Heart right ventricle (tissue), 16 donors: Measurements from ENCODE around the gene HPCA. TPM values are rescaled to one million over a fixed set of nuclear protein-coding genes. Genes with fewer than 3 reads are reported as not detected.

Experiments
- ATAC-seq, 8 donors: fragments of 200-7000 bp; cut with Tn5 transposase; one replicate each; pipeline ENCODE4 v1.9.1; 2020; ENCODE audit warnings: mild to moderate bottlenecking in 8 of 8, moderate library complexity in 8 of 8, moderate number of reproducible peaks in 1 of 8
- DNase-seq, 2 donors: peaks; one replicate each; pipeline ENCODE4 v3.0.0-alpha.2; 2020
- H3K27ac ChIP-seq, 10 donors: fragments of 200-600 bp; sonication (generic) in 2 of 10; one replicate each; pipeline versions ENCODE4 v1.5.0 to v1.8.0; 2020 to 2022; ENCODE audit warnings: mild to moderate bottlenecking in 3 of 10
- H3K27me3 ChIP-seq, 7 donors: fragments of 200-600 bp; one replicate each; pipeline ENCODE4 v1.8.0; 2021 to 2022; ENCODE audit warnings: mild to moderate bottlenecking in 2 of 7
- H3K36me3 ChIP-seq, 9 donors: fragments of 200-600 bp; sonication (generic) in 1 of 9; one replicate each; pipeline versions ENCODE4 v1.5.0 to v1.8.0; 2020 to 2022; ENCODE audit warnings: mild to moderate bottlenecking in 2 of 9
- H3K4me1 ChIP-seq, 9 donors: fragments of 200-600 bp; sonication (generic) in 1 of 9; one replicate each; pipeline versions ENCODE4 v1.5.0 to v1.8.0; 2020 to 2022; ENCODE audit warnings: mild to moderate bottlenecking in 4 of 9
- H3K4me3 ChIP-seq, 10 donors: fragments of 200-600 bp; sonication (generic) in 2 of 10; one replicate each; pipeline versions ENCODE4 v1.5.0 to v1.8.0; 2020 to 2022; ENCODE audit warnings: mild to moderate bottlenecking in 7 of 10, moderate library complexity in 2 of 10
- H3K9me3 ChIP-seq, 11 donors: fragments of 200-600 bp in 10 of 11; sonication (generic) in 2 of 11; one replicate each; pipeline versions ENCODE4 v1.5.0 to v1.8.0; 2013 to 2022; ENCODE audit warnings: mild to moderate bottlenecking in 2 of 11, control low read depth in 1 of 11, moderate library complexity in 1 of 11
- WGBS, 2 donors: extraction: QIAGEN DNeasy Blood & Tissue Kit; methylation state at CpG; one replicate each; pipeline ENCODE4 v1.1.7; 2013; ENCODE audit warnings: inconsistent platforms in 1 of 2; 5-methylcytosine and 5-hydroxymethylcytosine counted together
- intact Hi-C, 10 donors: fragments of 100-400 bp; cut with DNase I; formaldehyde crosslinking; loops; one replicate each; pipeline versions ENCODE4 v1.11.1 to v1.14.2; 2022
- polyA plus RNA-seq, 2 donors: library from polyadenylated mRNA; stranded (reverse); fragments of 200-250 nt; gene quantifications; one replicate each; pipeline ENCODE4 v1.2.3, GENCODE V29; 2013
- total RNA-seq, 10 donors: library from RNA; stranded (reverse); fragmentation: NEBNext Ultra II Directional in 3 of 10; extraction: Animal tissue kit (Norgen Biotek cat#: 25700) in 3 of 10; gene quantifications; one replicate each; pipeline versions ENCODE4 v1.2.1 to v1.2.4, GENCODE V29; 2021 to 2023
- TF ChIP-seq, protein P1 (sequence below), 9 donors: fragments of 200-600 bp; sonication (generic) in 2 of 9; IDR thresholded peaks; one replicate each; pipeline versions ENCODE4 v1.5.0 to v1.8.0; 2021 to 2022; ENCODE audit warnings: antibody characterized with exemption in 9 of 9, mild to moderate bottlenecking in 5 of 9, moderate library complexity in 1 of 9
- donor health status: Arrhythmogenic right ventricular cardiomyopathy.
- donor health status: ischemic (EF 13 %, LVEDD 7.1; RV severe dilation, severe dysfunction).
- donor health status: healthy with polysubstance abuse.
- donor health status: DM: no; HTN: yes; CAD: no.
- donor health status: DM: no; HTN: no; CAD: no.
- donor health status: ischemic (EF 25% LVEDD 6.9; RV normal size, moderate dysfunction).
- donor health status: ischemic (EF 25% LVEDD 5.7; RV mildly dilated, moderate dysfunction).
- donor health status: healthy.
- donor health status: DM: yes; HTN: yes; CAD: no.
- donor health status: Ischemic cardiomyopathy.
- donor health status: ischemic (EF 35%, LVEDD 5.7; RV mildly dilated, moderate dysfunction).
- donor health status: nonischemic (EF 11% LVEDD 7.7; RV severe dilation, severe dysfunction).
- donor health status: DM: yes; HTN: yes; CAD: no.
- donor health status: PGD.
- donor health status: ischemic (EF 29% LVEDD 5.4; RV normal size, mild dysfunction).
- donor health status: nonischemic (EF 23%, LVEDD 6.1; RV moderate dilation, normal function).

HPCA gene
- total and polyA plus RNA-seq, 12 donors = not detected

DNA sequence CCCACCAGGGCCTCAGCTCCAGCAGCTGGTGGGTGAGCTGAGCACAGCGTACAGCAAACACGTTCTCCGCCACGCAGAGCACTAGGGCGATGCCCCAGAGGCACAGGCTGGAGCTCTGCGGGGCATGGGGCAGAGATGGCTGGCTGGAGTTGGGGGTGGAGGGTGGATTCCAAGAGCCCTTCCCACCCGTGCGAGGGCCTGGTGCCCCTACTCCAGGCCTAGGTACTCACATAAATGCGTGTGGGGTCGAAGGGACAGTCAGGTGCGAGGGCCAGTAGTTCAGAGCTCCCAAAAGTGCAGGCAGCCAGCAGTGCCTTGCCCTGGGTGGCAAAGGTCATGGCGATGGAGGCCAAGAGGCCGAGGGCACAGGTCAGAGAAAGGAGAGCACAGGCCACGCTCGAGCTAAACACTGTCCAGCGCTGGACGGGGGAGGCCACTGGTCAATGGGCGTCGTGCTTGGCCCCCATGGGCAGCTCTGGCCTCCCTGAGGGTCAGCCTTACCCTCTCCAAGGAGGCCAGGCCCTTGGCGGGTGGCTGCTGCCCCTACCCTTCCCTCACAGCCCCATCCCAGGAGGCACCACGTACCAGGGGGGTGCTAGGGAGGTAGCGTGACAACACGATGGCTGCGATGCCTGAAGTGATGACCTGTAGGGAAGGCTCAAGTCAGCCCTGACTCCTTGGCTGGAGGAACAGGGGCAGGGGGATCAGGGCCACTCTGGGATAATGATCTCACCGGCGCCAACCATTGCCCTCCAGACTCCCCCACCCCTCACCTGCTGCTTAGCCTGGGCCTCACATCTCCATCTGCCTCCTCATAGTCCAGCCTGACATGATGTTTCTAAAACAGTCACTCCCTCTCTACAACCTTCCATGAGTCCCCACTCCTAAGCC lies 9.3 kb downstream of the HPCA start:
- TF ChIP-seq, protein P1, sequence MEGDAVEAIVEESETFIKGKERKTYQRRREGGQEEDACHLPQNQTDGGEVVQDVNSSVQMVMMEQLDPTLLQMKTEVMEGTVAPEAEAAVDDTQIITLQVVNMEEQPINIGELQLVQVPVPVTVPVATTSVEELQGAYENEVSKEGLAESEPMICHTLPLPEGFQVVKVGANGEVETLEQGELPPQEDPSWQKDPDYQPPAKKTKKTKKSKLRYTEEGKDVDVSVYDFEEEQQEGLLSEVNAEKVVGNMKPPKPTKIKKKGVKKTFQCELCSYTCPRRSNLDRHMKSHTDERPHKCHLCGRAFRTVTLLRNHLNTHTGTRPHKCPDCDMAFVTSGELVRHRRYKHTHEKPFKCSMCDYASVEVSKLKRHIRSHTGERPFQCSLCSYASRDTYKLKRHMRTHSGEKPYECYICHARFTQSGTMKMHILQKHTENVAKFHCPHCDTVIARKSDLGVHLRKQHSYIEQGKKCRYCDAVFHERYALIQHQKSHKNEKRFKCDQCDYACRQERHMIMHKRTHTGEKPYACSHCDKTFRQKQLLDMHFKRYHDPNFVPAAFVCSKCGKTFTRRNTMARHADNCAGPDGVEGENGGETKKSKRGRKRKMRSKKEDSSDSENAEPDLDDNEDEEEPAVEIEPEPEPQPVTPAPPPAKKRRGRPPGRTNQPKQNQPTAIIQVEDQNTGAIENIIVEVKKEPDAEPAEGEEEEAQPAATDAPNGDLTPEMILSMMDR (IDR thresholded peaks at IDR 0.05) = no peak
- peaks cover 2 to 16% (median 12%) of the 10 kb centered on the region in 9 donors for H3K4me1 ChIP-seq
- no peak overlapping the region for H3K4me3 ChIP-seq
- intact Hi-C loops = no loop called here
- DNase-seq (no peak), ATAC-seq (no peak)
- H3K9me3 ChIP-seq = no peaks in the 10 kb centered on the region
- 92 to 93% methylated on average over 26 of the region's 26 CpGs for WGBS, 2 donors
- no peak overlapping the region for H3K27ac ChIP-seq
- H3K36me3 ChIP-seq = no peaks in the 10 kb centered on the region
- H3K27me3 ChIP-seq = peaks cover 7 to 60% (median 35%) of the 10 kb centered on the region in 7 donors

DNA sequence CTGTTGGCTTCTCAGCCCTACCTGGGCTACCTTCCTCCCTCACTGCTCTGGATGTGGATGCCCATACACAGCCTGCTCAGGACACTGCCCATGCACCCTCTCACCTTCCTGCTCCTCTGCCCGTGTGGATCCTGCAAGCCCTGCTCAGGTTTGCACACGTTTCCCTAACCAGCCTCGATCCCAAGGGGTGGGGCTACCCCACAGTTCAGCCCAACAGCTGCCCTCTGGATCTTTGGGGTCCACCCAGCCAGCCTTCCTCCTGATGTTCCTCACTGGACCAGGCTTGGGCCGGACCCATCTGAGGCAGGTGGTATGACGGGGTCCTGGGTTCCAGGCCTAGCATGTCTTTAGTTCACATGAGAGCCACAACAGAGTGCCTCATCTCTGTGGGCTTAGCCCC lies 10.2 kb downstream of the HPCA start:
- Histone ChIP-seq H3K9me3 (no peaks in the 10 kb centered on the region), H3K4me1 (peaks cover 2 to 20% (median 17%) of the 10 kb centered on the region in 9 donors), H3K36me3 (no peaks in the 10 kb centered on the region), H3K4me3 (no peak overlapping the region), H3K27ac (no peak overlapping the region), H3K27me3 (peaks cover 7 to 58% (median 26%) of the 10 kb centered on the region in 7 donors)
- 83 to 87% methylated on average over 5 of the region's 5 CpGs for WGBS, 2 donors
- TF ChIP-seq, protein P1 (IDR thresholded peaks at IDR 0.05) = no peak
- ATAC-seq (no peak), DNase-seq (no peak)
- intact Hi-C loops = no loop called here

DNA sequence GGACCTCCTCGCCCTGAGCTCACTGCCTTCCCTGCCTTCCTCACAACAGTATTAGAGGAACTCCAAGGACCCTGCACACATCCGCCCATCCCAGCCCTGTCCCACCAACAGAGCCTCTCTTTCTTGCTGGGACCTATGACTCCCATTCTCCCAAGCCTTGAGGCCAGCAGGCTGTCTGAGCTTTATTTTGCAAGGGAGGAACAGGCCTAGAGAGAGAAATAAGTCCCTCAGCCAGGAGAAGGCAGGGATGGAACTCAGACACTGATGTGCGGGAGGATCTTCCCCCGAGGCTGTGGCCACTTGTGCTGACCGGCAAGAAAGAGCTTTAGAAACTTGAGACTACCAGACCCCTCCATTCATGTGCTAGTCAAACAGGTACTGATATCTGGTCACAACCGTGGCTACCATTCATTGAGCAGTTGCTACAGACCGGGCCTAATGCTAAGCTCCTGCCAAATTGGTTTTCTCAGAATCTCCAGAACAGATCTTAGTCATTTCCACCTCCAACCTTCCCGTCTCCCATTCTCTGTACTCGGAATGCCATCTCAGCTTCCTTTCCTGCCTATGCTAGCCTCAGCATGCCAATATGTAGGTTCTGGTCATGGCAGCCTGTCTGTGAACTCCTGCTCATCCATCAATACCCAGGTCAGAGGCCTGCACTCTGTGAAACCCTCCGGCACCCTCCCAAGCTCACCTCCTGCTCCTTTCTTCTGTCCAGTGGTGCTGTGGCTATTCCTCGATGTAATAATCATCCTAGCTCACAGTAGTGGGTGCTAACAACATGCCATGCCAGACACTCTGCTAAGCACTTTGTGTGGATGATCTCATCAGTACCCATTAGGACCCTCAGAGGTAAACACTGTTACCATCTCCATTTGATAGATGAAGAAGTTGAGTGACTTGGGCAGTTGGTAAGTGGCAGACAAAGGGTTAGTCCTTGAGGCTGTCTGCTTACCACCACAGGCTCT lies 11.1 kb downstream of the HPCA start:
- ATAC-seq = no peak
- TF ChIP-seq, protein P1 (IDR thresholded peaks at IDR 0.05) = no peak
- DNase-seq = no peak
- H3K4me3 ChIP-seq = no peak overlapping the region
- no peak overlapping the region for H3K27ac ChIP-seq
- H3K9me3 ChIP-seq = no peaks in the 10 kb centered on the region
- intact Hi-C loops = no loop called here
- peaks cover 6 to 58% (median 20%) of the 10 kb centered on the region in 7 donors for H3K27me3 ChIP-seq
- H3K4me1 ChIP-seq = peaks cover 2 to 22% (median 17%) of the 10 kb centered on the region in 9 donors
- 79 to 82% methylated on average over 11 of the region's 11 CpGs for WGBS, 2 donors
- no peaks in the 10 kb centered on the region for H3K36me3 ChIP-seq

DNA sequence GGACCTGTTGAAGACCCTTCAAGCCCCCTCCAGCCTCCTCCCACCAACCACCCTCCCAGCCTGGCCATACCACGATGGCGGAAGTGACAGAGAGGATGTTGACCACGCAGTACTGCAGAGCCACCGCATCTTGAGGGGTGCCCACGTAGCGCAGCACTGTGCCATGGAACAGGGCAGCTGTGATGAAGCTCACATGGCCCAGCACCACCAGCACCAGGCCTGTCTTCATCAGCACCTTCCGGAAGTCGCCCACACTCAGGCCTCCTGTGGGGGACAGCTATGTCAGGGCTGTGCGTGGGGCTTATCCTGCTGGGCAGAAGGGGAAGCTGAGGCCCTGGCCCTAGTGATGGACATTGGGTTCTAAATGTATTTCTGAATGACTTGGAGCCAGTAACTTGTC lies 11.8 kb downstream of the HPCA start:
- no peak for DNase-seq
- Histone ChIP-seq H3K27me3 (peaks cover 0 to 56% (median 14%) of the 10 kb centered on the region in 7 donors), H3K27ac (no peak overlapping the region), H3K4me1 (peaks cover 2 to 22% (median 17%) of the 10 kb centered on the region in 9 donors), H3K4me3 (no peak overlapping the region), H3K9me3 (no peaks in the 10 kb centered on the region), H3K36me3 (no peaks in the 10 kb centered on the region)
- TF ChIP-seq, protein P1 (IDR thresholded peaks at IDR 0.05) = no peak
- no peak for ATAC-seq
- intact Hi-C loops = no loop called here
- 92% methylated on average over 9 of the region's 9 CpGs for WGBS, 2 donors
